Breast epithelium (tissue), 3 donors: ENCODE measurements around the gene GRAP.
"Not testable (repeated sequence)": the region's sequence is repeated elsewhere in the genome, so short reads cannot be mapped to it uniquely, and the experiment has no call there.

Experiments used
- CTCF ChIP-seq, 3 donors: fragments of 450-650 bp; IDR thresholded peaks; one replicate each; pipeline ENCODE4 v1.5.1; 2016 to 2017; ENCODE audit warnings: antibody characterized with exemption in 3 of 3, mild to moderate bottlenecking in 3 of 3, moderate library complexity in 3 of 3
- POLR2AphosphoS5 ChIP-seq, 3 donors: sonication (generic); formaldehyde crosslinking; IDR thresholded peaks; one replicate each; pipeline ENCODE4 v1.6.1; 2017; ENCODE audit warnings: antibody characterized with exemption in 3 of 3

- TF ChIP-seq CTCF, POLR2AphosphoS5 (IDR thresholded peaks at IDR 0.05): not testable (repeated sequence)
These were observed 8.7 kb upstream of the GRAP start for GRCh38 chr17:19055447-19055846.
